BE2C (cell line): ENCODE results near the gene STAB1.
A peak's percentile ranks its signal among the peaks of the same experiment; 100 is the strongest.

ENCODE experiments used
- DNase-seq: peaks from one replicate; pipeline ENCODE4 v3.0.0-alpha.2; 2020
- H3K27me3 ChIP-seq: fragments of 250-450 bp; sonication (Bioruptor Pico); 2 replicates; pipeline ENCODE4 v1.5.1; 2020; ENCODE audit warnings: mild to moderate bottlenecking
- H3K36me3 ChIP-seq: fragments of 250-450 bp; sonication (Bioruptor Pico); 2 replicates; pipeline ENCODE4 v1.5.1; 2020; ENCODE audit warnings: mild to moderate bottlenecking
- H3K4me1 ChIP-seq: fragments of 250-450 bp; sonication (Bioruptor Pico); 2 replicates; pipeline ENCODE4 v1.5.1; 2020
- H3K4me3 ChIP-seq: 2 replicates; pipeline ENCODE4 v1.5.1; 2011; ENCODE audit warnings: low read depth, low read length
- H3K9me3 ChIP-seq: fragments of 250-450 bp; sonication (Bioruptor Pico); 2 replicates; pipeline ENCODE4 v1.5.1; 2020
- CTCF ChIP-seq: IDR thresholded peaks from 2 replicates; pipeline ENCODE4 v1.5.1; 2012; ENCODE audit warnings: mild to moderate bottlenecking, low read depth, low read length

STAB1 gene

GRCh38 chr3:52520716-52521487 lies 25.8 kb downstream of the STAB1 start:
- Histone ChIP-seq H3K4me1 (peaks cover 19% of the 10 kb centered on the region), H3K27me3 (no peaks in the 10 kb centered on the region), H3K9me3 (no peaks in the 10 kb centered on the region), H3K36me3 (peaks cover 13% of the 10 kb centered on the region), H3K4me3 (no peak overlapping the region)
- TF ChIP-seq CTCF: no peak
- DNase-seq: no peak

GRCh38 chr3:52521488-52521824 lies 26.3 kb downstream of the STAB1 start:
- H3K36me3 ChIP-seq: peaks cover 14% of the 10 kb centered on the region
- no peak for DNase-seq
- H3K4me1 ChIP-seq: peaks cover 19% of the 10 kb centered on the region
- H3K27me3 ChIP-seq: no peaks in the 10 kb centered on the region
- no peak overlapping the region for H3K4me3 ChIP-seq
- no peaks in the 10 kb centered on the region for H3K9me3 ChIP-seq
- no peak for TF ChIP-seq CTCF

GRCh38 chr3:52521881-52522650 lies 26.9 kb downstream of the STAB1 start:
- no peaks in the 10 kb centered on the region for H3K9me3 ChIP-seq
- H3K27me3 ChIP-seq: no peaks in the 10 kb centered on the region
- no peak overlapping the region for H3K4me3 ChIP-seq
- no peak for DNase-seq
- H3K4me1 ChIP-seq: peaks cover 19% of the 10 kb centered on the region
- peaks cover 14% of the 10 kb centered on the region for H3K36me3 ChIP-seq
- no peak for TF ChIP-seq CTCF

GRCh38 chr3:52522651-52523251 lies 27.6 kb downstream of the STAB1 start:
- H3K4me3 ChIP-seq: no peak overlapping the region
- peaks cover 19% of the 10 kb centered on the region for H3K4me1 ChIP-seq
- DNase-seq: no peak
- peaks cover 19% of the 10 kb centered on the region for H3K36me3 ChIP-seq
- no peaks in the 10 kb centered on the region for H3K27me3 ChIP-seq
- TF ChIP-seq CTCF: no peak
- no peaks in the 10 kb centered on the region for H3K9me3 ChIP-seq

- Histone ChIP-seq H3K9me3 (no peaks in the 10 kb centered on the region), H3K4me1 (peaks cover 15% of the 10 kb centered on the region), H3K36me3 (peaks cover 25% of the 10 kb centered on the region), H3K4me3 (no peak overlapping the region), H3K27me3 (no peaks in the 10 kb centered on the region)
- TF ChIP-seq CTCF: no peak
- peak; percentile 4 for DNase-seq
These were observed 28.5 kb downstream of the STAB1 start for GRCh38 chr3:52523386-52524257.
